Mesothelial cell of epicardium (in vitro differentiated cells): Measurements from ENCODE around the gene ADCY2. TPM values are rescaled to one million over a fixed set of nuclear protein-coding genes. Genes with fewer than 3 reads are reported as not detected.
A peak's percentile ranks its signal among the peaks of the same experiment; 100 is the strongest.

Experiments
- DNase-seq, 2 experiments: peaks; one replicate each; pipeline ENCODE4 v3.0.0; 2021; ENCODE audit warnings: low spot score in 2 of 2; ENCODE audit not compliant: unreplicated experiment in 2 of 2
- H3K27ac Mint-ChIP-seq: 2 replicates; pipeline ENCODE4 v1.8.0; 2021; ENCODE audit warnings: mixed read lengths
- H3K27me3 Mint-ChIP-seq: 2 replicates; pipeline ENCODE4 v1.8.0; 2021; ENCODE audit warnings: low read depth, mixed read lengths
- H3K36me3 Mint-ChIP-seq: 2 replicates; pipeline ENCODE4 v1.8.0; 2021; ENCODE audit warnings: mixed read lengths
- H3K4me1 Mint-ChIP-seq: 2 replicates; pipeline ENCODE4 v1.8.0; 2021; ENCODE audit warnings: mixed read lengths
- H3K4me3 Mint-ChIP-seq: 2 replicates; pipeline ENCODE4 v1.8.0; 2021; ENCODE audit warnings: mild to moderate bottlenecking, moderate library complexity, mixed read lengths
- H3K9me3 Mint-ChIP-seq: 2 replicates; pipeline ENCODE4 v1.8.0; 2021; ENCODE audit warnings: mixed read lengths
- total RNA-seq: library from RNA; stranded (reverse); gene quantifications from 3 replicates; pipeline ENCODE4 v1.2.1, GENCODE V29; 2021
- TF ChIP-seq, protein P1 (sequence below): fragments of 200-600 bp; sonication (generic); IDR thresholded peaks from one replicate; pipeline ENCODE4 v1.5.0; 2021; ENCODE audit warnings: antibody characterized with exemption; ENCODE audit not compliant: unreplicated experiment

ADCY2 gene
- total RNA-seq, 1 donor from 2014 or later = 3.0 TPM

DNA sequence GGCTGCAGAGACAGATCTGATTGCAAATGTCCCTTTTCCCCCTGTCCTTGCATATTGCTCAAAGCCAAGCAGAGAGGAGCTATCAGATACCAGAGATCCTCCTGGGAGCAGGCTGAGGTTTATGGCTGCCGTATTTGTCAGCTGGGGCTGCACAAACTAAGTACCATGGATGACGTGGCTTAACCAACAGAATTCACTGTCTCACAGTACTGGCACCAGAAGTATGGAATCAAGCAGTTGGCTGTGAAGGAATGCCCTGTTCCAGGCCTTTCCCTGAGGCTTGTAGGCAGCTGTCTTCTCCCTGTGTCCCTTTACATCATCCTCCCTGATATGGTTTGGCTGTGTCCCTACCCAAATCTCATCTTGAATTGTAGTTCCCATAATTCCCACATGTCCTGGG, 452.4 kb downstream of the ADCY2 start:
- H3K27me3 Mint-ChIP-seq = peaks cover 49% of the 10 kb centered on the region
- TF ChIP-seq, protein P1, sequence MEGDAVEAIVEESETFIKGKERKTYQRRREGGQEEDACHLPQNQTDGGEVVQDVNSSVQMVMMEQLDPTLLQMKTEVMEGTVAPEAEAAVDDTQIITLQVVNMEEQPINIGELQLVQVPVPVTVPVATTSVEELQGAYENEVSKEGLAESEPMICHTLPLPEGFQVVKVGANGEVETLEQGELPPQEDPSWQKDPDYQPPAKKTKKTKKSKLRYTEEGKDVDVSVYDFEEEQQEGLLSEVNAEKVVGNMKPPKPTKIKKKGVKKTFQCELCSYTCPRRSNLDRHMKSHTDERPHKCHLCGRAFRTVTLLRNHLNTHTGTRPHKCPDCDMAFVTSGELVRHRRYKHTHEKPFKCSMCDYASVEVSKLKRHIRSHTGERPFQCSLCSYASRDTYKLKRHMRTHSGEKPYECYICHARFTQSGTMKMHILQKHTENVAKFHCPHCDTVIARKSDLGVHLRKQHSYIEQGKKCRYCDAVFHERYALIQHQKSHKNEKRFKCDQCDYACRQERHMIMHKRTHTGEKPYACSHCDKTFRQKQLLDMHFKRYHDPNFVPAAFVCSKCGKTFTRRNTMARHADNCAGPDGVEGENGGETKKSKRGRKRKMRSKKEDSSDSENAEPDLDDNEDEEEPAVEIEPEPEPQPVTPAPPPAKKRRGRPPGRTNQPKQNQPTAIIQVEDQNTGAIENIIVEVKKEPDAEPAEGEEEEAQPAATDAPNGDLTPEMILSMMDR = no peak
- no peaks in the 10 kb centered on the region for H3K9me3 Mint-ChIP-seq
- H3K4me3 Mint-ChIP-seq = no peak overlapping the region
- no peak for DNase-seq
- no peak overlapping the region for H3K27ac Mint-ChIP-seq
- H3K36me3 Mint-ChIP-seq = no peaks in the 10 kb centered on the region
- peaks cover 8% of the 10 kb centered on the region for H3K4me1 Mint-ChIP-seq

DNA sequence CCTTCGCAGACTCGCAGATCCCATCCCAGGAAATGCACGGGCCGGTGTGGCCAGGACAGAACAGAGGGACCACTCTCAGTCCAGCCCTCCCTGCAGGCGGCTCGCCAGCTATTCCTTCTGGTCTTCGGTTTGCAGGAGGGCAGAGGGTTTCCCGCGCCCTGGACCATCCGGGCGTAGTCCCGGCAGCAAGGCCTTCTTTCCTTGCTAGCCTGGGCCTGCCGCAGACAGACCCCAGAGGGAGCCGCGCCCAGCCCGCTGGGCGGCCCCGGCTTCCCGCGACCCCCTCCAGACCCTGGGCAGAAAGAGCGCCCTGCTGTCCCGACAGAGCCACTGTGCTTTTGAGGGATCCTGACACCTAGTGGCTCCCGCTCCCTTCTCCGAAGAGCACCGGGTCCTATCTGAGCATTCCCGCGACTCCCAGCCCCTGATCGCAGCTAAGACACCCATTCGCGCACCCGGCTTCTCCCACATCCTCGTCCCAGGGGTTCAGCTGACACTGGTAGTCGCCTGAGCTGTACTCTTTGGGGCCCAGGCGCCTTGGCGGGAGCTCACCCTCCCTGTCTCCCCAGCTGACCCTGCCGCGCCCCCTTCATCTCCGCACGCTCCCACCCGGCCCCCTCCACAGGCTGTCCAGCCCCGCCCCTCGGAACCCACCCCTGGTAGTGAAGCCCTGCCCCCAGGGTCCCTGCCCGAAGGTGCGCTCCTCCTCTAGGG, 453.9 kb downstream of the ADCY2 start:
- DNase-seq = peak in 1 of 2 experiments; percentile 66

DNA sequence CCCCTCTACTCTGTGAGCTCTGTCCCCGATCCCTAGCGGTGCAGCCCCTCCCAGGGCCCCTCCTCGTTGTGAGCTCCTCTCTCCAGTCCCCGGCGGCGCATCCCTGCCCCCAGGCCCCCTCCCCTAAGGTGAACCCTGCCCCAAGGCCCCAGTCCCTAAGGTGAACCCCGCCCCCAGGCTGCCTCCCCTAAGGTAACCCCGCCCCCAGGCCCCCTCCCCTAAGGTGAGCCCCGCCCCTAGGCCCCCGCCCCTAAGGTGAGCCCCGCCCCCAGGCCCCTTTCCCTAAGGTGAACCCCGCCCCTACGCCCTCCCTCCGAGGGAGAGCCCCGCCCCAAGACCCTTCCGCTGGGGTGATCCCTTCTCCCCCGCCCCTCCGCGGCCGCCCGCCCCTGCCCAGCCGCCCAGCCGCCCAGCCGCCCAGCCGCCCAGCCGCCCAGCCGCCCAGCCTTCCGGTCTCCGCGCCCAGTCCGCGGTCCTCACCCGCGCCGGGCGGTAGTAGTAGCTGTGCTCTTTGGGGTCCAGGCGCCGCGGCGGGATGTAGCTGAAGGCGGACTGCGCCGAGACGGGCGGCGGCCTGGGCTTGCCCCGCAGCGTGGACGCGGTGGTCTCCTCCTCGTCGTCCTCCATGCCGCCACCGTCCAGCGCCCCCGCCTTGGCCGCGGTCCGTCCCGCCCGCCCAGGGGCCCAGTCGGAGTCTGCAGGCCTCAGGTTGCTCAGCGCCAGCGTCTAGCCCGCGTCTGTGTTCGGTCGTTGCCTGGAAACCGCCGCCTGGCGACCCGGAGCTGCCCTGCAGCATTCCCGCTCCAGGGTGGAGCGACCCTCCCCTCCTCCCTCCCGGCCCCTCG, 454.7 kb downstream of the ADCY2 start, which contains the start of gene CFAP90:
Gene CFAP90, minus strand, starts transcription at position 739 of the 845 bp plus-strand sequence. Its CDS starts 112 bp downstream, at position 627.
- Mint-ChIP-seq H3K27me3 (peaks cover 29% of the 10 kb centered on the region), H3K4me1 (peaks cover 8% of the 10 kb centered on the region), H3K36me3 (peaks cover 3% of the 10 kb centered on the region), H3K27ac (peak within 1 kb of the TSS; percentile 62), H3K9me3 (peaks cover 4% of the 10 kb centered on the region), H3K4me3 (peak within 1 kb of the TSS; percentile 81)
- DNase-seq = peak; percentile 65 to 79
- TF ChIP-seq, protein P1 = peak; percentile 29

More for the DNA sequence above, 453.9 kb downstream of the ADCY2 start:
- TF ChIP-seq, protein P1 = no peak
- H3K36me3 Mint-ChIP-seq = peaks cover 3% of the 10 kb centered on the region
- H3K4me1 Mint-ChIP-seq = peaks cover 8% of the 10 kb centered on the region
- peak overlapping the region; percentile 81 for H3K4me3 Mint-ChIP-seq
- H3K9me3 Mint-ChIP-seq = peaks cover 4% of the 10 kb centered on the region
- H3K27me3 Mint-ChIP-seq = peaks cover 36% of the 10 kb centered on the region
- H3K27ac Mint-ChIP-seq = peak overlapping the region; percentile 53

DNA sequence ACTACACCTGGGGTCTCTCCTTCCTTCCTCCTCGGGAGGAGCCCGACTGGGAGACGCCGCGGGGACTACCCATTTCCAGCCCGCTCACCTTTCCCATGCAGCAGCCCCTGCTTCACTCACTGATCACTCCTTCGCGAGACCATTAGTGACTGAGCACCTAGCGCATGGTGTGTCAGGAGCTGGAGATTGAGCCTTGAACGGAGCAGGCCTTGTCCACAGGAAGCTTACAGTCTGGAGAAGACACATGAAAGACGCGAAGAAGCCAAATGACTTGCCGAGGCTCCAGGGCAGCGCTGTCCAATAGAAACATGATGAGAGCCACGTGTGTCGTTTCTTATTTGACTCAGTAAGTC, 455.3 kb downstream of the ADCY2 start:
- H3K27me3 Mint-ChIP-seq = peaks cover 26% of the 10 kb centered on the region
- peaks cover 3% of the 10 kb centered on the region for H3K36me3 Mint-ChIP-seq
- peak overlapping the region; percentile 80 for H3K4me3 Mint-ChIP-seq
- H3K4me1 Mint-ChIP-seq = peaks cover 8% of the 10 kb centered on the region
- peak overlapping the region; percentile 62 for H3K27ac Mint-ChIP-seq
- TF ChIP-seq, protein P1 = no peak
- H3K9me3 Mint-ChIP-seq = peaks cover 4% of the 10 kb centered on the region
- DNase-seq = no peak

DNA sequence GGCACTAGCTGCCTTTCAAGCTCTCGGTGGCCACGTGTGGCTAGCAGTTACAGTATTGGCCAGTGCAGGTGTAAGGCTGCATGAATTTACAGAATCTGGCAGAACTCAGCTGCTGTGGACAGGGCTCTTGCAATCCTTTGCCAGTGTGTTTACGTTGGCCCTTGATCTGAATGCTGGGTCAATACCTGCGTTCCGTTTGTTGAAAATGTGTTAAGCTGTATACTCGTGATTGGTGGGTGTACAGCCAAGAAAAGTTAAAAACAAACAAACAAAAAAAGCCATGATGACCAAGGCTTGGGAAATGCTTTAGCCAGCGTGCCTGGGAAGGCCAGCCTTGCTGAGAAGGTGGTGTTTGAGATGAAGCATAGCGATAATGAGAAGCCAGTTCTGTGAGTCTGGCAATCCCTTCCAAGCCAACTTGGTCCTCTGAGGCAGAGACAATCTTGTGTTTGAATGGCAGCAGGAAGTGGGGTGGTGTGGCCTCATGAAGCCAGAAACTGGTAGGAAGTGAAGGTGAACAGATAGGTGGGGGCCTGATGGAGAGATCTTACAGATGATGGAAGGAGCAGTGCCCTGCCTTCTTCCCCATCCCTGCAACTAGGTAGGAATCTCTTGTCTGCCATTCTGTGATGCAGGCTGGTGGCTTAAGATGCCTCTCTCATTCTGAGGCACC, 455.8 kb downstream of the ADCY2 start:
- Mint-ChIP-seq H3K4me1 (peaks cover 9% of the 10 kb centered on the region), H3K27me3 (peaks cover 21% of the 10 kb centered on the region), H3K27ac (peak overlapping the region; percentile 10), H3K9me3 (peaks cover 4% of the 10 kb centered on the region), H3K4me3 (peak overlapping the region; percentile 80), H3K36me3 (peaks cover 3% of the 10 kb centered on the region)
- TF ChIP-seq, protein P1 = no peak
- no peak for DNase-seq
